ENCODE measurements around the gene NR3C1.
A peak's percentile ranks its signal among the peaks of the same experiment; 100 is the strongest.

The NR3C1 gene

GRCh38 chr5:143249851-143250250, 153.6 kb downstream of the NR3C1 start:
- DNase-seq, result no peak

- no peak for DNase-seq
Observed at GRCh38 chr5:143248822-143249579, 154.5 kb downstream of the NR3C1 start.

GRCh38 chr5:143248391-143248790, 155.1 kb downstream of the NR3C1 start:
- DNase-seq, result no peak

GRCh38 chr5:143247134-143247815, 156.2 kb downstream of the NR3C1 start:
- no peak for DNase-seq

- peak; percentile 92 for DNase-seq
Observed at GRCh38 chr5:143245929-143246561, 157.4 kb downstream of the NR3C1 start.

GRCh38 chr5:143244990-143245389, 158.5 kb downstream of the NR3C1 start:
- no peak for DNase-seq

- no peak for DNase-seq
Observed at GRCh38 chr5:143244000-143244736, 159.3 kb downstream of the NR3C1 start.

- no peak for DNase-seq
Observed at GRCh38 chr5:143243103-143243502, 160.4 kb downstream of the NR3C1 start.

- no peak for DNase-seq
Observed at GRCh38 chr5:143241892-143242291, 161.6 kb downstream of the NR3C1 start.

GRCh38 chr5:143239882-143240518, 163.5 kb downstream of the NR3C1 start:
- DNase-seq, result no peak

- DNase-seq, result no peak
Observed at GRCh38 chr5:143238620-143239019, 164.9 kb downstream of the NR3C1 start.

- DNase-seq, result no peak
Observed at GRCh38 chr5:143237664-143238063, 165.8 kb downstream of the NR3C1 start.

GRCh38 chr5:143236682-143237081, 166.8 kb downstream of the NR3C1 start:
- DNase-seq, result no peak

- no peak for DNase-seq
Observed at GRCh38 chr5:143235423-143235822, 168.1 kb downstream of the NR3C1 start.

GRCh38 chr5:143234162-143234842, 169.2 kb downstream of the NR3C1 start:
- DNase-seq, result no peak

- DNase-seq, result no peak
Observed at GRCh38 chr5:143233031-143233430, 170.5 kb downstream of the NR3C1 start.

GRCh38 chr5:143231973-143232812, 171.3 kb downstream of the NR3C1 start:
- DNase-seq, result no peak

GRCh38 chr5:143231416-143231815, 172.1 kb downstream of the NR3C1 start:
- no peak for DNase-seq

- no peak for DNase-seq
Observed at GRCh38 chr5:143230676-143230996, 172.8 kb downstream of the NR3C1 start.

GRCh38 chr5:143229896-143230675, 173.4 kb downstream of the NR3C1 start:
- no peak for DNase-seq
